ENCODE results near the gene S1PR5. TPM values are rescaled to one million over a fixed set of nuclear protein-coding genes. Genes with fewer than 3 reads are reported as not detected.

The S1PR5 gene
- polyA plus RNA-seq, 10 donors = 0.95 to 2.9 (median 1.2) TPM

DNA sequence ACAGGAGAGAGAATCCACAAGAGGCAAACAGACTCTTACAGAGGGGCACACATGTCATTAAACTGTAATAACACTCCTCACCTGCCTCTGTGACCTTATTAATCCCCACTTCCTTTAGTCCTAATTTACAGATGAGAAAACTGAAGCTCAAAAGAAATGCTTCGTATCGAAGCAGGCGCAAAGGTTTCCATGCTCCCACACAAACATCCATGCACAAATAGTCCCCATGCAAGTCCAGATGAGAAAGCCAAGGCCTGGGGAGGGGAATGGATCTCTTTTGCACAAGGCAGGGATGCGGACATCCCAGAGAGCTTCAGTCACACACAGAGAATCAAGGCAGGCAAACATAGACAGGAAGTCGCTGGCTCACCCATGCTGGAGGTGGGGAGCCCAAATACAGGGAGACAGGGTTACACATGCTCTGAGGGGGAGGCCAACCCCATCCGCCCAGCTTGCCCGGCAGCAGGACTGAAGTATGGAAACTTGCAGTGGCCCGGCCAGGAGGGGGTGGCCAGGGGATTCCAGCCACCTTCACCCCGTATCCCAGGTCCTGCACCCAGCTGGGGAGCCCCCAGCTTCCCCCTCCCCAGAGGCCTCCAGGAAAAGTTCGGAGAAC, 468 bp downstream of the S1PR5 start:
- peak in 1 of 3 donors; percentile 17 for DNase-seq

DNA sequence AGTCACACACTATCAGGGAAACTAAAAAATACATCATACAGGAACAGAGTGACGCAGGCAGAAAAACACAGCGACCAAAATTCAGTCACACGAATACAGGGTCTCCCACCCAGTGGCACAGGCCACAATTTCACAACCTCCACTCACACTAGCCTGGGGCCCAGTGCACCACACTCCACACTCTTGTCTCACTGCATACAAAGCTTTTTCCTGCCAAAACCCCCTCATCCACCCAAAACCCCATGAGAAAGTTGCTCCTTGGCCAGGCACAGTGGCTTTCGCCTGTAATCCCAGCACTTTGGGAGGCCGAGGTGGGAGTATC, 1.2 kb downstream of the S1PR5 start:
- DNase-seq = no peak

DNA sequence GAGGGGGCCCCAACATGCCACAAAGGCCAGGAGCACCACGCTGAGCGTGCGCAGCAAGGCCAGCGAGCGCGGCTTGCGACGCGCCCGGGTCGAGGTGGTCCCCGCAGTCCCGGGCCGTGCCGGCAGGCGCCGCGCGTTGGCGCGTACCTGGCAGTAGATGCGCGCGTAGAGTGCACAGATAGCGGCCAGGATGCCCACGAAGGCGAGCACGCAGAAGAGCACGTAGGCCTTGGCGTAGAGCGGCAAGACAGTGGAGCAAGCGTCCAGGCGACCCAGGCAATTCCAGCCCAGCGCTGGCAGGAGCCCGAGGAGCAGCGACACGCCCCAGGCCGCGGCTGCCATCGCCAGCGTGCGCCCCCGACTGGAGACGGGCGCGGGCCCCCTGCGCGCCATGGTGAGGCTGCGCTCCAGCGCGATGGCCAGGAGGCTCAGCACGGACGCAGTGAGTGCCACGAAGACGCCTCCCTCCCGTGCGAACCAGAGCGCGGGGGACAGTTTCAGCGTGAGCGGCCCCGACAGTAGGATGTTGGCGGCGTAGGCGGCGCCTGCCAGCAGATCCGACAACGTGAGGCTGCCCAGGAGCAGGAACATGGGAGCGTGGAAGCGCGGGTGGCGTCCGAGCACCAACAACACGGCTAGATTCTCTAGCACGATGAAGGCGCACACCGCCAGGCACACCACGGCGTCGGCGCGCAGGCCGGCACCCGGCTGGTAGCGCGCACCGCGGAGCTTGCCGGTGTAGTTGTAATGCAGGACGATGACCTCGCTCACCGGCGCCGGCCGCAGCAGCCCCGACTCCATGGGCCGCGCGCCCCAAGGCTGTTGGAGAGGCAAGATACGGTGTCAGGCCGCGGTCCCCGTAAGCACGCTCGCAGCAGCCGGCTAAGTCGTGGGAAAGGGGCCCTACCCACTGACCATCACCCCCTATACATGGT, 2.8 kb downstream of the S1PR5 start:
- peak in 1 of 3 donors; percentile 29 for DNase-seq

DNA sequence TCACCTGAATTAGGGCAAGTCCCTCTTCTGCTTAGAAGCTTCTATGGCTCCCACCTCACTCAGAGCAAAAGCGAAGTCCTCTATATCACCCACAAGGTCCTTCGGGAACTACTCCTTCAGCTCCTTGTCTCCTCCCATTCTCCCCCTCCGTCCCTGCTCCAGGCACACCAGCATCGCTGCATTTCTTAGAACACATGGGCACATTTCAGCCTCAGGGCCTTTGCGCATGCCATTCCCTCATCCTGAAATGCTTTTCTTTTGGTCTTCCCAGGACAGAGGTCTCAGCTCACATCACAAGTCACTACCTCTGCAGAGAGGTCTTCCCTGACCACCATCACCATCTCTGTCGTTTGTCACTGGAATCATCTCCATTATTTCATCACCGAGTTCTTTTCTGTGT, 4.0 kb downstream of the S1PR5 start:
- no peak for DNase-seq

DNA sequence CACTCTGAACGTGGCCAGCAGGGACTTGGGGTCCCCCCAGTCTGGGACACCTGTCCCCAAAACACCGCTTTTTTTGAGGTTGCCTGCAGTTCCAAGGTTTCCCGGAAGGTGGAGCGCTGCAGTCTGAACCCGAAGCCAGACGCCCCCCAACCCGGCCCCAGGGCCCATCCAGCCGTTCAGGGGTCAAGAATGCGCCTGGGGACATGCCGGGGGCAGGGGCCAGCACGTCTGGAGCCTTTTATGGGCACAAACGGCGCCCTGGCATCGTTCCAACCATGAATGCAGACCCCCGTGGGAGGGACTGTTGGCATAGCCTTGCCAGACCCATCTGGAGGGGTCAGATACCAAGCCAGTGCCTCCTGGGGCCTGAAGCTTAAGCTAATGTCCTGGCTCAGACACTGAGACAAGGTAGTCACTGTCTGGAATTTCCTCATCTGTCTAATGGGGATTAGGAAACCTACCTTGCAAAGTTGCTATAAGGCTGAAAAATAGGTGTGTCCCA, 6.9 kb downstream of the S1PR5 start:
- DNase-seq = peak in 1 of 3 donors; percentile 25

DNA sequence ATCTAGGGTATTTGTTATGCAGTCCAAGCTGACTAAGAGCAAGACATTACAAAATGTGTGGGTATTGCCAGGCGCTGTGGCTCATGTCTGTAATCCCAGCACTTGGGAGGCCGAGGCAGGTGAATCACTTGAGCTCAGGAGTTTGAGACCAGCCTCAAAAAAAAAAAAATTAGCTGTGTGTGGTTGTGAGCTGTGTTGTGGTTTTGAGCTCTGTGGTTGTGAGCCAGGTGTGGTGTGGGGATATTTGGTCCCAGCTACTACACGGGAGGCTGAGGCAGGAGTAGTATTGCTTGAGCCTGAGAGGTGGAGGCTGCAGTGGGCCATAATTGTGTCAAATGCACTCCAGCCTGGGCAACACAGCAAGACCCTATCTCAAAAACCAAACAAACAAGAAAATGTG, 8.5 kb downstream of the S1PR5 start:
- DNase-seq = no peak

DNA sequence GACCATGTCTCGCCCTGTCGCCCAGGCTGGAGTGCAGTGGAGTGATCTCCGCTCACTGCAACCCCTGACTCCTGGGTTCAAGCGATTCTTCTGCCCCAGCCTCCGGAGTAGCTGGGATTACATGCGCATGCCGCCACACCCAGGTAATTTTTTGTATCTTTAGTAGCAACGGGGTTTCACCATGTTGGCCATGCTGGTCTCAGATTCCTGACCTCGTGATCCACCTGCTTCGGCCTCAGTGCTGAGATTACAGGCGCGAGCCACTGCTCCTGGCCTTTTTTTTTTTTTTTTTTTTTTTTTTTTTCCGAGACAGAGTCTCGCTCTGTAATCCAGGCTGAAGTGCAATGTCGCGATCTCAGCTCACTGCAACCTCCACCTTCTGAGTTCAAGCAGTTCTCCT, 9.2 kb downstream of the S1PR5 start:
- DNase-seq = no peak

DNA sequence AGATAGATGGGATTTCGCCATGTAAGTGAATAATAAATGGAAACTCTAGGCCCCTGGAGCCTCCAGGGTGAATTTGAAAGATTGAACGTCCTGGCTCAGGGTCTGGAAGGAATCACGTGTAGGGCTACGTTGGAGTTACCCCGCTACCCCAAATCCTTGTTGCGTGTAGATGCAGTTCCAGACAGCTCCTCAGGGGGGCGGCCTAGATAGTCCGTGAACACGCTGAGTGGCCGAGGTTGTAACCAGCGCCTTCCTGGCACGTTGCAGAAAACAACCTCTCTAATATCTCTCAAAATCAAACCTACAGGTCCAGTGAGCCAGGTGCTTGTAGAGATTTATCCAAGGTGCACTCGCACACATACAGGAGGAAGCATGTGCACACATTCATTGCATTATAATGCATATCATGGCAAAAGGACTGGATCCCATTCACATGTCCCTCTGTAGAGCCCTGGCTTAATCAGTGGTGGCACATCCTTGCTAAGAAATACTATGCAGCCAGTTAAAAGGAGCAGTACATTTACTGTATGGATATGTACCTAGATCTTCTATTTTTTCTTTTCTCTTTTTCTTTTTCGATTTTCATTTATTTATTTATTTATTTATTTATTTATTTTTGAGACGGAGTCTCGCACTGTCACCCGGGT, 11.5 kb downstream of the S1PR5 start:
- peak; percentile 32 to 75 (median 67) for DNase-seq

DNA sequence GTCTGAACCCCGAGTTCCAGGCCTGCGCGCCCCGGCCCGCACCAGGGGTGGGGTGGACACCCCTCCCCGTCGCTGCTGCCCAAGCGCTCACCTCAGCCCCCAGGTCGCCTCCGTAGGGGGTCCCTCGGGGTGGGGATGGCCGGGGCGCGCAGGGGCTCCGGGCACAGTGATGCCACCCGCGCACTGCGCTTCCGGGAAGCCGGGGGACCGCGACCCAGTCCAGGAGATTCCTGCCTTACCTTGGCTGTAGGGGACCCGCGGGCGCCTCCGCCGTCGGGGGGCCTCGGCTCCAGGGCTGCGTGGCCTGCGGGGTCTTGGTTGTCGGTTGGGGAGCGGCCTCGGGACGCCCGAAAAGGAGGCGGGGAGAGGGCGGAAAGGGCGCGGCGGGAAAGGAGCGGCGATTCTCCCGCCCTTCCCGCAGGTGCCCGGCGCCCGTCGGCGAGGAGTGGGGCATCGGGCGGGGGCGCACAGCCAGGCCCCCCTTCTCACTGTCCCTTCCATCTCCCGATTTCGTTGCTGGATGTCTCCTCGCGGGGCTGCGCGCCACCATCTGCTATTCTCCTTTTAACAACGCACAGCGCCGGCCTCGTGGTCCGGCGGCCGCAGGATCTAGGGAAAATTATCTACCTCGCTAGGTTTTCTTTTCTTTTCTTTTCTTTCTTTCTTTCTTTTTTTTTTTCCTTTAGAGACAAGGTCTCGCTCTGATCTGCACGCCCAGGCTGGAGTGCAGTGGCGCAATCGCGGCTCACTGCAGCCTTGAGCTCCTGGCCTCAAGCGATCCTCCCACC, 14.1 kb downstream of the S1PR5 start, which contains the start of gene KEAP1:
Gene KEAP1 (minus strand): TSS at position 355 of the 788 bp plus-strand sequence. CDS start 3,323 bp downstream, outside the sequence.
- peak; percentile 30 to 90 (median 64) for DNase-seq

DNA sequence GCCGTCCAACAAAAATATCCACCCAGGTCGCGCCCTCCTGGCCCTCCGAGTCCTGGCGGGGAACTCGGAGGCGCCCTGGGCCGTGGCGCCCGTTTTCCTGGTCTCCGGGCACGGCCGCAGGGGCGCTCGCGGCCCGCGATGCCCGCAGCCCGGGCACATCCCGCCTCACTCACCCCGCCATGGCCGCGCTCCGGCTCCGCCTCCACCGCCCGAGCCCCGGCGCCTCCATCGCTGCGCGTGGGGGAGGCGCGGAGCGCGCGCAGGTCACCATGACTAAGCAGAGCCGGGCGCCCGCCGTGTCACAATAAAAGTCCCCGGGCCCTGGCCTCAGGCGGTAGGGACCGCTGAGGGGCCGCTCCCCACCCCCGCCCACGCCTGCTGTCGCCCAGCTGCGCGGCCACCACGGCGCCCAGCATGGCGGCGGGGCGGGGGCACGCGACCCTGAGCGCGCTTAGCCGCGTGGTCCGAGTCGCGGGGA, 14.7 kb downstream of the S1PR5 start:
- DNase-seq = peak; percentile 94 to 97 (median 96)

DNA sequence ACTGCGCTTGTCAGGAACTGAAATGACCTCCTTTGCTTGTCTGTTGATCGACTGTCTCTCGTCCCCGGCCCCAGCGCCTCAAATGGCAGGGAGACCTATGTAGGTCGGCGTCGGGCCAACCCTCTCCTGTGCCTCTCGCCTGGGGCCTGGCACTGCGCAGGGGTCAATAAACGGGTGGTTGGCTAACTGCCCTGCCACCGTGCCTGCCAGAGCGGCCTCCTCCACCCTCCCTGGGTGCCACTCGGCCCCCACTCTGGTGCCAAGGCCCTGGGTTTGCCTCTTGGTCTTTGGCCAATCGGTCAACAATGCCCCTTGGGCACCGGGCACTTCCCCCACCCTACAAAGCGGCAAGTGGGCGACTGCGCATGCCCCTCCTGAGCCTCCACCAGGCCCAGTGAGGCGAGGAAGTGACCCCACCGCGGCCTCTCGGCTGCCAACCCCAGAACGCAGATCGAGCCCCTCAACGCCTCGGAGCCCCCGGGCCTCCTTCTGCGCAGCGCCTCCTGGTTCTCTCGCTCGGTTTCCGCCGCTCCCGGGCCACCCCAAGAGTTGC, 15.2 kb downstream of the S1PR5 start:
- peak in 2 of 3 donors; percentile 39 to 61 for DNase-seq

DNA sequence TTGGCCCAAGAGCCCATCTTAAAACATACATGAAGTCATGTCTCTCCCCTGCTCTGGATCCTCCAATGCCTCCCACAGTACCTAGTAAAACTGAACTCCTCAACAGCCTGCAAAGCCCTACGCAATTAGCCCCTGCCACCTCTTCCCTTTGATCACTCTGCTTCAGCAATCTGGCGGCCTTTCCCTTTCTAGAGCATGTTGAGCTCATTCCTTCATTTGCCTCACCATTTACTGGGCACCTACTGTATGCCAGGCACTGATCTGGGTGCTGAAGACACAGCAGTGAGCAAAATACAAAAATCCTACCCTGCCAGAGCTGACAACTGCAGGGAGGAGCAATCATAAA, 17.0 kb downstream of the S1PR5 start:
- DNase-seq = no peak

DNA sequence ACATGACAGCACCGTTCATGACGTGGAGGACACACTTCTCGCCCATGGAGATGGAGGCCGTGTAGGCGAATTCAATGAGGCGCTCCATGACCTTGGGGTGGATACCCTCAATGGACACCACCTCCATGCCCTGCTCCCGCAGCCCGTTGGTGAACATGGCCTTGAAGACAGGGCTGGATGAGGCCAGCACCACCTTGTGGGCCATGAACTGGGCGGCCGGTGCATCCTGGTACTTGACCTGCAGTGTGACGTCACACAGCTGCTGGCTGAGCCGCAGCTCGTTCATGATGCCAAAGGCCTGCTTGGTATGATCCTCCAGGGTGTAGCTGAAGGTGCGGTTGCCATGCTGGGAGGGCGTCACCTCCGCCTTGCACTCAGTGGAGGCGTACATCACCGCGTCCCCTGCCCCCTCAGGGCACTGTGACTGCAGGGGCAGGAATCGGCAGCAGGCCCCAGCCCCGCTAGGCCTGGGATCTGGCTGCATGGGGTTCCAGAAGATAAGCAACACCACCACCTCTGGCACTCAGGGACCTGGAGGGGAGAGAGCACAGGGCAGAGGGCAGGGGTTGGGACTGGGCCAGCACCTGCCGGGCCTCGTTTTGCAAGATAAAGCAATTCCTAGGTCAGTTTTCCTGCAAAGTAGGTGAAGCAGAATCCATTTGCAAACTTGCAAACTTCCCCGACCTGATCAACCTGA, 17.5 kb downstream of the S1PR5 start:
- no peak for DNase-seq

DNA sequence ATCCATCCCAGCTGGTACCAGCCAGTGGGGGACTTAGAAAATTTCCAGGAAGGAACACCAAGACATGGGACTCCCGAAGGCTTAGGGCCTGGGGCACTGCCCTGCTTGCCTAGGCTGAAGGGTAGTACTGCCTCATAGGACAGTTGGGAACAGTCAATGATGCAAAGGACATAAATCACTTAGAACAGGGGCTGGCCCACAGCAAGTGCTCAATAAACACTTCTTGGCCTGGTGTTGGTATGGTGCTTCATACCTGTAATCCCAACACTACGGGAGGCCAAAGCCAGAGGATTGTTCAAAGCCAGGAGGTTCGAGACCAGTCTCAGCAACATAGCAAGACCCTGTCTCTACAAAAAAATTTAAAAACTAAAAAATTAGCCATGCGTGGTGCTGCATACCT, 19.9 kb downstream of the S1PR5 start:
- DNase-seq = no peak

DNA sequence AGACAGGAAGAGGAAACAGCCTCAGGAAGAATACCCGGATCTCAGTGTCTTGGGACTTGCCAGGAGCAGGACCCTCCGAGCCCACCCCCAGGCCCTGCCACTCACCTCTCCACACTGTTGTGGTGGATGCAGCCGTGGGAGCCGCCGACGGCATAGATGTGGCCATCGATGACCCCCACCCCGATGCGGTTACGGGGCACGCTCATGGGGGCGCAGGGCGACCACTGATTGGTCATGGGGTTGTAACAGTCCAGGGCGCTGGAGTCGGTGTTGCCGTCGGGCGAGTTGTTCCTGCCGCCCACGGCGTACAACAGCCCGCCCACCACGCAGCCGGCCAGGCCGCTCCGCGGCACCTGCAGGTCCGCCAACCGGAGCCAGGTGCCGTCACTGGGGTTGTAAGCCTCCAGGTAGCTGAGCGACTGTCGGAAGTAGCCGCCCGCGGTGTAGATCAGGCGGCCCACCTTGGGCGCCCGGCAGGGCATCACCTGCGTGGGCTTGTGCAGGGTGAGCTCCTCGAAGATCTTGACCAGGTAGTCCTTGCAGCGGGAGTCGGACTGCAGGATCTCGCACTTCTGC, 25.7 kb downstream of the S1PR5 start:
- DNase-seq = no peak

DNA sequence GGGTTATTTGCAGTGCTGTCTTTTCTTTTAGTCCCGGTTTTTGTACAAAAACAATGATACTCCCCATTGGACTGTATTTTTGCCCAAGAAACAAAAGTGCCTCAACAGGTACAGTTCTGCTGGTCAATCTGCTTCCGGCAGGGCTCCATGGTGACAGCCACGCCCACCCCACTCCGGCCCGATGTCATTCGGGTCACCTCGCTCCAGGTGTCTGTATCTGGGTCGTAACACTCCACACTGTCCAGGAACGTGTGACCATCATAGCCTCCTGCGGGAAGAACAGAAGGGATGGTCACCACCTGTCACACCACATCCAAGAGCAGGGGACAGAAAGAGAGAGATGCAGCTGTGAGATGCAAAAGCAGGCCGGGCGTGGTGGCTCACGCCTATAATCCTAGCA, 30.7 kb downstream of the S1PR5 start:
- DNase-seq = no peak

DNA sequence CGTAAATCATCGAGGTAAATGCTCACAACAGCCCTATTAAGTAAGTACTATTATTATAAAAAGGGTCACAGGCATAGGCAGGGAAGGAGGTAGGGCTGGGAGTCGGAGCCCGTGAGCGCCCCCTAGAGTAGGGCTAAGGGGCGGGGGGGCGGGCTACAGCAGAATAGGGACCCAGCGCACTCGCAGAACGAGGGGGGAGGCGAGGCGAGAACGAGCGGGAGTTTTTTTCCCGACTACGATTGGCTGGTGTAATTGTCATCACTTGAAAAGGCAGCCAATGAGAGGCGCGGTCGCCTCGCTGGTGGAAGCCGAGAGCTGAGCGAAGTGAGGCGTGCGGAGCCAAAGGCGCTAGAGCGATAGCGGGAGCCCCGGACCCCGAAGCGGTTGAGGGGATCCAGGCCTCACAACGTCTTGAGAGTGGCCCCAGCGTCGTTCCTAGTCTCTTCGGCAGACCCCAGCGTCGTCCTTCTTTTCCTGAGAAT, 38.3 kb downstream of the S1PR5 start:
- peak; percentile 89 to 95 (median 93) for DNase-seq

DNA sequence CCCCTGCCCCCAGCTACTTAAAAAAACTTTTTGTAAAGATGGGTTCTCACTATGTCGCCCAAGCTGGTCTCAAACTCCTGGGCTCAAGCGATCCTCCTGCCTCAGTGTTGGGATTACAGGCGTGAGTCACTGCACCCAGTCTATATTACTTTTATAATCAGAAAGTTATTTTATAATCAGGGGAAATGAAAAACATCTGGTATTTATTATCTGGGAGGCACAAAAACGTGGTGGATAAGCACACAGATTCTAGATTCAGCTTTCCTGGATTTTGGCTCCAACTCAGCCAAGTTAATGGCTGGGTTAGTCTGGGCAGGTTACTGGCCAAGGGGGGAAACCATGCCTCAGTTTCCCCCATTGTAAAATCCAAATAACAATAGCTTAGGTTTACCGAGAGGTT, 38.8 kb downstream of the S1PR5 start:
- peak in 1 of 3 donors; percentile 11 for DNase-seq

DNA sequence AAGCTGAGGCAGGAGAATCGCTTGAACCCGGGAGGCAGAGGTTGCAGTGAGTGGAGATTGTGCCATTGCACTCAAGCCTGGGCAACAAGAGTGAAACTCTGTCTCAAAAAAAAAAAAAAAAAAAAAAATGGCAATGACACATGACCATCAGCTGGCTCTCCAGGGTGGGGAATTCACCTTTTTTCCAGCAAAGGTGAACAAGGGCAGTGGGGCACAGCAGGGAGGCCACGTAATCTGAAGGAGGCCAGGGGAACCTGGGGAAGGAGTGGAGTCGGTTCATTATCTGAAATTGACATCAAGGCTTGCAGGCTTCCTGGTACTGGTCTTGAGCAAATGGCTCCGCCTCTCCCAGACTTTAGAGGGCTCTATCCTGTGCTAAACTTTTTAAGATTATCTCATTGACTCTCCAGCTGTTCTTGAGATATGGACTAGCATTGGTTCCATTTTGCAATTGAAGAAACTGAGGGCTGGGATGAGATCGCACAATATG, 42.2 kb downstream of the S1PR5 start:
- no peak for DNase-seq

DNA sequence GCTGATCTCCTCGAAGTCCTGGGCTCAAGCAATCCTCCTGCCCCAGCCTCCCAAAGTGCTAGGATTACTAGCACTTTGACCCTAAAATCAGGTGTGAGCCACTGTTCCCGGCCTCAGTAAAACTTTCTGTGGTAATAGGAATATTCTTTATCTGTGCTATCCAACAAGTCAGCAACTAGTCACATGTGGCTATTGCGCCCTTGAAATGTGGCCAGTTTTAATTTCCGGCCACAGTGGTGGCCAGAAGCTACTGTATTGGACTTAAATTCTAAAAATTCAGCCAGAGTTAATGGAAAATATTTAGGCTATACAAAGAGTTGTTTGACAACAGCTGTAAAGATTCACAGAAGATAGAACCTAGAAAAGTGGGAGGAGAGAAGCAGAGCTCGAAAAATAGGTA, 44.1 kb downstream of the S1PR5 start:
- DNase-seq = no peak

All from muscle of back (tissue), 11 donors.